ENCODE results near the gene PLEKHS1. TPM values are rescaled to one million over a fixed set of nuclear protein-coding genes. Genes with fewer than 3 reads are reported as not detected.
"Not testable (repeated sequence)": the region's sequence is repeated elsewhere in the genome, so short reads cannot be mapped to it uniquely, and the experiment has no call there.

The PLEKHS1 gene
- total RNA-seq, 1 donor from 2014 or later: 0.11 TPM

GRCh38 chr10:113770346-113770745, 18.9 kb downstream of the PLEKHS1 start:
- Mint-ChIP-seq H3K4me3 (ENCODE audit: unreplicated experiment) (no peak overlapping the region), H3K9me3 (ENCODE audit: unreplicated experiment) (no peaks in the 10 kb centered on the region)

DNA sequence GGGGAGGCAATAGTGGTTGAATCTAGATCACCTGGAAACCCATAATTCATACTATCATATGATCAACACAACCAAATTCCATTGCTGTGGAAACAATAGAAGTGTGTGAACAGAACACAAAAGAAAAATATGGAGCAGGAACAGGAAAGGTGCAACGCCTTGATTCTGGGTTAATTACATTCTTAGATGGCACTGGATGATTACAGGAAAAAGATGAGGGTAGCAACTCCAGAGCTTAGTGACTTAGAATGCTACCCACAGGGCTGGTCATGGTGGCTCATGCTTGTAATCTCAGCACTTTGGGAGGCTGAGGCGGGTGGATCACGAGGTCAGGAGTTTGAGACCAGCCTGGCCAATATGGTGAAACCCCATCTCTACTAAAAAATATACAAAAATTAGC, 19.6 kb downstream of the PLEKHS1 start:
- not testable (repeated sequence) for H3K36me3 Mint-ChIP-seq (ENCODE audit: unreplicated experiment); H3K9me3 Mint-ChIP-seq (ENCODE audit: unreplicated experiment); DNase-seq (ENCODE audit: extremely low spot score, unreplicated experiment); H3K4me3 Mint-ChIP-seq (ENCODE audit: unreplicated experiment); H3K4me1 Mint-ChIP-seq (ENCODE audit: unreplicated experiment); H3K27ac Mint-ChIP-seq (ENCODE audit: unreplicated experiment)
- peaks cover 69% of the 10 kb centered on the region for H3K27me3 Mint-ChIP-seq (ENCODE audit: unreplicated experiment)

More at GRCh38 chr10:113770346-113770745, 18.9 kb downstream of the PLEKHS1 start:
- H3K4me1 Mint-ChIP-seq (ENCODE audit: unreplicated experiment): peaks cover 2% of the 10 kb centered on the region
- H3K27ac Mint-ChIP-seq (ENCODE audit: unreplicated experiment): no peak overlapping the region
- H3K27me3 Mint-ChIP-seq (ENCODE audit: unreplicated experiment): peaks cover 68% of the 10 kb centered on the region
- no peak for TF ChIP-seq CTCF (IDR thresholded peaks at IDR 0.05)
- DNase-seq (ENCODE audit: extremely low spot score, unreplicated experiment): no peak
- no peaks in the 10 kb centered on the region for H3K36me3 Mint-ChIP-seq (ENCODE audit: unreplicated experiment)

DNA sequence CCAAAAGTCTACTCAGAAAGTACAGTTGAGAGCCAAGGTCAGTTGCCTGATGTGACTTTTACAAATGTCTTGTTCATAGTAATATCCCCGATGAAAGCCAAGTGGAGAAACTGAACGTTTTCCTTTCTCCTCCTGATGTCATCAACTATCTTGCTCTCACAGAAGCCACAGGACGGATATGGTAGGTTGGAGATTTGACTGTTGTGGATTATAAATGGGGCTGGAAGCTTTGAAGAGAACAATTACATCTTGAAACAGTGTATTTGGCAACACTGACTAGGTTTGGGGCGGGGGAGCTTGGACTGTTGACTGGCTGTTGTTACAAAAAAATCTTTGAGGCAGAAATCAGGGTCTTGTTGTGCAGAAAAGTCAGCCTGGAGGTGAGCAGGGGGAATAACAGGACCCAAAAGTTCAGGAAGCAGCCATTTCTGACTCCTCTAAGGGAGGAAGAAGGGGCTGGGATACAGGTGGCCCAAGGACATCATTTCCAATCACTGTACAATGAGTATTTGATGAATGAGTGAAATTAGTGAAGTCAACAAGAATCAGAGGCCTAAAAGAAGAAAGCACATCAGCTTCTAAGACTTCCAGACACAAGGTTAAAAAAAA, 24.3 kb downstream of the PLEKHS1 start:
- Mint-ChIP-seq H3K4me1 (ENCODE audit: unreplicated experiment) (peaks cover 2% of the 10 kb centered on the region), H3K27ac (ENCODE audit: unreplicated experiment) (no peak overlapping the region), H3K4me3 (ENCODE audit: unreplicated experiment) (no peak overlapping the region), H3K9me3 (ENCODE audit: unreplicated experiment) (no peaks in the 10 kb centered on the region), H3K27me3 (ENCODE audit: unreplicated experiment) (peaks cover 43% of the 10 kb centered on the region), H3K36me3 (ENCODE audit: unreplicated experiment) (no peaks in the 10 kb centered on the region)
- no peak for TF ChIP-seq CTCF (IDR thresholded peaks at IDR 0.05)
- DNase-seq (ENCODE audit: extremely low spot score, unreplicated experiment): no peak

GRCh38 chr10:113776553-113776952, 25.1 kb downstream of the PLEKHS1 start:
- no peak overlapping the region for H3K4me3 Mint-ChIP-seq (ENCODE audit: unreplicated experiment)
- H3K27me3 Mint-ChIP-seq (ENCODE audit: unreplicated experiment): peaks cover 39% of the 10 kb centered on the region
- TF ChIP-seq CTCF (IDR thresholded peaks at IDR 0.05): no peak
- peaks cover 2% of the 10 kb centered on the region for H3K4me1 Mint-ChIP-seq (ENCODE audit: unreplicated experiment)
- no peak overlapping the region for H3K27ac Mint-ChIP-seq (ENCODE audit: unreplicated experiment)
- no peaks in the 10 kb centered on the region for H3K36me3 Mint-ChIP-seq (ENCODE audit: unreplicated experiment)
- no peak for DNase-seq (ENCODE audit: extremely low spot score, unreplicated experiment)
- no peaks in the 10 kb centered on the region for H3K9me3 Mint-ChIP-seq (ENCODE audit: unreplicated experiment)

- Mint-ChIP-seq H3K4me1 (ENCODE audit: unreplicated experiment) (no peaks in the 10 kb centered on the region), H3K36me3 (ENCODE audit: unreplicated experiment) (no peaks in the 10 kb centered on the region), H3K27ac (ENCODE audit: unreplicated experiment) (no peak overlapping the region), H3K9me3 (ENCODE audit: unreplicated experiment) (no peaks in the 10 kb centered on the region), H3K27me3 (ENCODE audit: unreplicated experiment) (peaks cover 33% of the 10 kb centered on the region), H3K4me3 (ENCODE audit: unreplicated experiment) (no peak overlapping the region)
- peak; percentile 7 for TF ChIP-seq CTCF (IDR thresholded peaks at IDR 0.05)
- DNase-seq (ENCODE audit: extremely low spot score, unreplicated experiment): no peak
Observed at GRCh38 chr10:113780681-113781250, 29.3 kb downstream of the PLEKHS1 start.

Measured in osteocyte (in vitro differentiated cells).